ENCODE results near the gene AWAT1. TPM values are rescaled to one million over a fixed set of nuclear protein-coding genes. Genes with fewer than 3 reads are reported as not detected.

The AWAT1 gene
- total RNA-seq, 1 experiment from 2014 or later, result not detected

- Histone ChIP-seq H3K9me3 (ENCODE audit: control insufficient read depth, insufficient read depth, low read depth, low read length) (no peaks in the 10 kb centered on the region), H3K27ac (ENCODE audit: low read length) (no peak overlapping the region), H3K4me1 (ENCODE audit: control insufficient read depth, insufficient read depth, low read length) (no peaks in the 10 kb centered on the region), H3K36me3 (ENCODE audit: control insufficient read depth, insufficient read depth, low read length) (no peaks in the 10 kb centered on the region), H3K27me3 (ENCODE audit: control insufficient read depth, insufficient read depth, low read length) (peaks cover 4% of the 10 kb centered on the region; the same call in 1 of the 2 replicates), H3K4me3 (ENCODE audit: low read depth in 2 of 2, low read length in 2 of 2) (no peak overlapping the region)
- in situ Hi-C loops (cut with HindIII; ENCODE audit: low pct_unique_long_range_greater_than_20kb, low sequenced_read_pairs), result no loop called here
- TF ChIP-seq CTCF (IDR thresholded peaks at IDR 0.05), result no peak
- no peak for TF ChIP-seq SIN3A (IDR thresholded peaks at IDR 0.05; ENCODE audit: borderline replicate concordance, insufficient read depth, low read depth, low read length)
- TF ChIP-seq POLR2AphosphoS5 (IDR thresholded peaks at IDR 0.05; ENCODE audit: low read depth, low read length), result no peak
- no peak for TF ChIP-seq TCF7L2 (IDR thresholded peaks at IDR 0.05; ENCODE audit: low read depth, low read length)
- no peak for TF ChIP-seq REST (IDR thresholded peaks at IDR 0.05; ENCODE audit: insufficient read depth in 1 of 2, low read depth in 2 of 2, low read length in 1 of 2)
- DNase-seq (ENCODE audit: low read depth, low spot score), result no peak
- ChIA-PET POLR2A (no interaction called here), CTCF (no interaction called here)
- no TSS peak for BruUV-seq (replicated peaks)
- intact Hi-C loops (cut with micrococcal nuclease; ENCODE audit: unreplicated experiment), result no loop called here
- ATAC-seq, result no peak
Observed at GRCh38 chrX:70252491-70252890, 18.0 kb downstream of the AWAT1 start.

GRCh38 chrX:70253377-70254062 lies 19.1 kb downstream of the AWAT1 start:
- DNase-seq (ENCODE audit: low read depth, low spot score) (no peak), ATAC-seq (no peak)
- Histone ChIP-seq H3K27ac (ENCODE audit: low read length) (no peak overlapping the region), H3K36me3 (ENCODE audit: control insufficient read depth, insufficient read depth, low read length) (no peaks in the 10 kb centered on the region), H3K4me1 (ENCODE audit: control insufficient read depth, insufficient read depth, low read length) (no peaks in the 10 kb centered on the region), H3K4me3 (ENCODE audit: low read depth in 2 of 2, low read length in 2 of 2) (no peak overlapping the region), H3K9me3 (ENCODE audit: control insufficient read depth, insufficient read depth, low read depth, low read length) (no peaks in the 10 kb centered on the region), H3K27me3 (ENCODE audit: control insufficient read depth, insufficient read depth, low read length) (peaks cover 4% of the 10 kb centered on the region; the same call in 1 of the 2 replicates)
- BruUV-seq (replicated peaks), result no TSS peak
- TF ChIP-seq REST (IDR thresholded peaks at IDR 0.05; ENCODE audit: insufficient read depth in 1 of 2, low read depth in 2 of 2, low read length in 1 of 2) (no peak), TCF7L2 (IDR thresholded peaks at IDR 0.05; ENCODE audit: low read depth, low read length) (no peak), SIN3A (IDR thresholded peaks at IDR 0.05; ENCODE audit: borderline replicate concordance, insufficient read depth, low read depth, low read length) (no peak), CTCF (IDR thresholded peaks at IDR 0.05) (no peak), POLR2AphosphoS5 (IDR thresholded peaks at IDR 0.05; ENCODE audit: low read depth, low read length) (no peak)
- in situ Hi-C loops (cut with HindIII; ENCODE audit: low pct_unique_long_range_greater_than_20kb, low sequenced_read_pairs) (no loop called here), intact Hi-C loops (cut with micrococcal nuclease; ENCODE audit: unreplicated experiment) (no loop called here)
- ChIA-PET POLR2A (interaction anchor here (0.6 kb wide), 1 partner anchor 111 kb away, joined by 11 read pairs; no protein-coding TSS in a partner anchor), CTCF (no interaction called here)
